ENCODE data around the gene ZNF200. TPM values are rescaled to one million over a fixed set of nuclear protein-coding genes. Genes with fewer than 3 reads are reported as not detected.

Gene ZNF200
- total and polyA plus RNA-seq, 2 of the 13 experiments (the other 11 are each of a cell fraction or from before 2014, with no cell fraction given): 3.5 to 16.5 TPM

DNA sequence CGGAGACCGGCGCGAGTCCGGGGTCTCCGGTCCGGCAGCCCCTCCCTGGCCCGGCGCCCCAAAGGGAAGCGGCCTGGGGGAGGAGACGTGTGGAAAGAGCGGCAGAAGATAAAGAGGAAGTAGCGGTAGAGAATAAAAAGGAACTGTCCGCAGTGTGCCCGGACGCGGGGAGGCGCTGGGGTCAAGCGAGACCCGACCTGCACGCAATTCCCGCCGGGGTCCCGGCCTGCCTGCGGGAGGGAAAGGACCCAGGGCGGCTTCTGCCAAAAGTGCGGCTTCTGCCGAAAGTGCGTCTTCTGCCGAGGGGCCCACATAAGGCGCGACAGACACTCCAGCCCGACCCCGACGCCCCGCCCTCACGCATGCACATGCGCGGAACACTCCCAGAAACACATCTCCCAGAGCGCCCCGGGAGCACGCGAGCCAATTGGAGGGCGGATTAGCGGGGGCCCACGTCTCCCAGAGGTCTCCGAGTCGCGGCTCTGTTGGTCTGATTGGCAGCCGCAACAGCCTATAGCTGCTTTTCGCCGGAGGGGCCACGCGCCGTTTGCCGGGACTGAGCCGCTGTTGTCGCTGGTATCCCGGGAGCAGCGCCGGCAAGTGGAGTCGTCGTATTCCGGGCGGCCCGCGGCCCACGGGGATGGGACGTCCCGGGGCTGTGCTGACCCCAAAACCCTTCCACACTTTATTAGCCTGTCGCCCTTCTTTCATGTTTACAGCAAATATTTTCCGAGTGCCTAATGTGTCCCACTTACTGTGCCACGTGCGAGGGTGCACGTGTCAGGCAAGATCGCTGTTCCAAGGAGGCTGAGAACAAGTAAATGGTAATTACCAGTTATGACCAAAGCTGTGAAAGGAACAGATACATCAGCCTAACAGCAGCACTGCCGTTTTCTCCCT is 29.4 kb upstream of the ZNF200 start (continued):
- TF ChIP-seq KLF9 (CRISPR knock-in tag; IDR thresholded peaks at IDR 0.05; ENCODE audit: low read depth) (peak; percentile 66; the same call in 1 of the 2 replicates), FOSL2 (CRISPR knock-in tag; IDR thresholded peaks at IDR 0.05) (peak; percentile 28; the same call in 1 of the 2 replicates), MAFK (conservative IDR thresholded peaks at IDR 0.05 in 1 of 2, IDR thresholded peaks at IDR 0.05 in 1 of 2; ENCODE audit: low read length in 2 of 2) (no peak), ZNF570 (CRISPR knock-in tag; IDR thresholded peaks at IDR 0.05; ENCODE audit: borderline replicate concordance) (no peak), RFX3 (CRISPR knock-in tag; IDR thresholded peaks at IDR 0.05) (no peak), ZNF232 (CRISPR knock-in tag; IDR thresholded peaks at IDR 0.05; ENCODE audit: borderline replicate concordance) (no peak), RBAK (CRISPR knock-in tag; IDR thresholded peaks at IDR 0.05) (no peak), EED (CRISPR knock-in tag; IDR thresholded peaks at IDR 0.05) (peak; percentile 69), ZNF605 (CRISPR knock-in tag; IDR thresholded peaks at IDR 0.05) (peak; percentile 79), MTA1 (CRISPR knock-in tag; IDR thresholded peaks at IDR 0.05; ENCODE audit: borderline replicate concordance) (no peak; the same call in 1 of the 2 replicates)
- TF ChIP-seq, protein P1, sequence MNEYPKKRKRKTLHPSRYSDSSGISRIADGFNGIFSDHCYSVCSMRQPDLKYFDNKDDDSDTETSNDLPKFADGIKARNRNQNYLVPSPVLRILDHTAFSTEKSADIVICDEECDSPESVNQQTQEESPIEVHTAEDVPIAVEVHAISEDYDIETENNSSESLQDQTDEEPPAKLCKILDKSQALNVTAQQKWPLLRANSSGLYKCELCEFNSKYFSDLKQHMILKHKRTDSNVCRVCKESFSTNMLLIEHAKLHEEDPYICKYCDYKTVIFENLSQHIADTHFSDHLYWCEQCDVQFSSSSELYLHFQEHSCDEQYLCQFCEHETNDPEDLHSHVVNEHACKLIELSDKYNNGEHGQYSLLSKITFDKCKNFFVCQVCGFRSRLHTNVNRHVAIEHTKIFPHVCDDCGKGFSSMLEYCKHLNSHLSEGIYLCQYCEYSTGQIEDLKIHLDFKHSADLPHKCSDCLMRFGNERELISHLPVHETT (CRISPR knock-in tag; conservative IDR thresholded peaks at IDR 0.05): no peak
- TF ChIP-seq, protein P2, sequence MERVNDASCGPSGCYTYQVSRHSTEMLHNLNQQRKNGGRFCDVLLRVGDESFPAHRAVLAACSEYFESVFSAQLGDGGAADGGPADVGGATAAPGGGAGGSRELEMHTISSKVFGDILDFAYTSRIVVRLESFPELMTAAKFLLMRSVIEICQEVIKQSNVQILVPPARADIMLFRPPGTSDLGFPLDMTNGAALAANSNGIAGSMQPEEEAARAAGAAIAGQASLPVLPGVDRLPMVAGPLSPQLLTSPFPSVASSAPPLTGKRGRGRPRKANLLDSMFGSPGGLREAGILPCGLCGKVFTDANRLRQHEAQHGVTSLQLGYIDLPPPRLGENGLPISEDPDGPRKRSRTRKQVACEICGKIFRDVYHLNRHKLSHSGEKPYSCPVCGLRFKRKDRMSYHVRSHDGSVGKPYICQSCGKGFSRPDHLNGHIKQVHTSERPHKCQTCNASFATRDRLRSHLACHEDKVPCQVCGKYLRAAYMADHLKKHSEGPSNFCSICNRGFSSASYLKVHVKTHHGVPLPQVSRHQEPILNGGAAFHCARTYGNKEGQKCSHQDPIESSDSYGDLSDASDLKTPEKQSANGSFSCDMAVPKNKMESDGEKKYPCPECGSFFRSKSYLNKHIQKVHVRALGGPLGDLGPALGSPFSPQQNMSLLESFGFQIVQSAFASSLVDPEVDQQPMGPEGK (CRISPR knock-in tag; IDR thresholded peaks at IDR 0.05): 0 out of 2 replicates have a peak, but pooled peaks have one; percentile 18
- TF ChIP-seq, protein P3, sequence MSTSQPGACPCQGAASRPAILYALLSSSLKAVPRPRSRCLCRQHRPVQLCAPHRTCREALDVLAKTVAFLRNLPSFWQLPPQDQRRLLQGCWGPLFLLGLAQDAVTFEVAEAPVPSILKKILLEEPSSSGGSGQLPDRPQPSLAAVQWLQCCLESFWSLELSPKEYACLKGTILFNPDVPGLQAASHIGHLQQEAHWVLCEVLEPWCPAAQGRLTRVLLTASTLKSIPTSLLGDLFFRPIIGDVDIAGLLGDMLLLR (CRISPR knock-in tag; IDR thresholded peaks at IDR 0.05): no peak; the same call in 1 of the 2 replicates
- TF ChIP-seq, protein P4, sequence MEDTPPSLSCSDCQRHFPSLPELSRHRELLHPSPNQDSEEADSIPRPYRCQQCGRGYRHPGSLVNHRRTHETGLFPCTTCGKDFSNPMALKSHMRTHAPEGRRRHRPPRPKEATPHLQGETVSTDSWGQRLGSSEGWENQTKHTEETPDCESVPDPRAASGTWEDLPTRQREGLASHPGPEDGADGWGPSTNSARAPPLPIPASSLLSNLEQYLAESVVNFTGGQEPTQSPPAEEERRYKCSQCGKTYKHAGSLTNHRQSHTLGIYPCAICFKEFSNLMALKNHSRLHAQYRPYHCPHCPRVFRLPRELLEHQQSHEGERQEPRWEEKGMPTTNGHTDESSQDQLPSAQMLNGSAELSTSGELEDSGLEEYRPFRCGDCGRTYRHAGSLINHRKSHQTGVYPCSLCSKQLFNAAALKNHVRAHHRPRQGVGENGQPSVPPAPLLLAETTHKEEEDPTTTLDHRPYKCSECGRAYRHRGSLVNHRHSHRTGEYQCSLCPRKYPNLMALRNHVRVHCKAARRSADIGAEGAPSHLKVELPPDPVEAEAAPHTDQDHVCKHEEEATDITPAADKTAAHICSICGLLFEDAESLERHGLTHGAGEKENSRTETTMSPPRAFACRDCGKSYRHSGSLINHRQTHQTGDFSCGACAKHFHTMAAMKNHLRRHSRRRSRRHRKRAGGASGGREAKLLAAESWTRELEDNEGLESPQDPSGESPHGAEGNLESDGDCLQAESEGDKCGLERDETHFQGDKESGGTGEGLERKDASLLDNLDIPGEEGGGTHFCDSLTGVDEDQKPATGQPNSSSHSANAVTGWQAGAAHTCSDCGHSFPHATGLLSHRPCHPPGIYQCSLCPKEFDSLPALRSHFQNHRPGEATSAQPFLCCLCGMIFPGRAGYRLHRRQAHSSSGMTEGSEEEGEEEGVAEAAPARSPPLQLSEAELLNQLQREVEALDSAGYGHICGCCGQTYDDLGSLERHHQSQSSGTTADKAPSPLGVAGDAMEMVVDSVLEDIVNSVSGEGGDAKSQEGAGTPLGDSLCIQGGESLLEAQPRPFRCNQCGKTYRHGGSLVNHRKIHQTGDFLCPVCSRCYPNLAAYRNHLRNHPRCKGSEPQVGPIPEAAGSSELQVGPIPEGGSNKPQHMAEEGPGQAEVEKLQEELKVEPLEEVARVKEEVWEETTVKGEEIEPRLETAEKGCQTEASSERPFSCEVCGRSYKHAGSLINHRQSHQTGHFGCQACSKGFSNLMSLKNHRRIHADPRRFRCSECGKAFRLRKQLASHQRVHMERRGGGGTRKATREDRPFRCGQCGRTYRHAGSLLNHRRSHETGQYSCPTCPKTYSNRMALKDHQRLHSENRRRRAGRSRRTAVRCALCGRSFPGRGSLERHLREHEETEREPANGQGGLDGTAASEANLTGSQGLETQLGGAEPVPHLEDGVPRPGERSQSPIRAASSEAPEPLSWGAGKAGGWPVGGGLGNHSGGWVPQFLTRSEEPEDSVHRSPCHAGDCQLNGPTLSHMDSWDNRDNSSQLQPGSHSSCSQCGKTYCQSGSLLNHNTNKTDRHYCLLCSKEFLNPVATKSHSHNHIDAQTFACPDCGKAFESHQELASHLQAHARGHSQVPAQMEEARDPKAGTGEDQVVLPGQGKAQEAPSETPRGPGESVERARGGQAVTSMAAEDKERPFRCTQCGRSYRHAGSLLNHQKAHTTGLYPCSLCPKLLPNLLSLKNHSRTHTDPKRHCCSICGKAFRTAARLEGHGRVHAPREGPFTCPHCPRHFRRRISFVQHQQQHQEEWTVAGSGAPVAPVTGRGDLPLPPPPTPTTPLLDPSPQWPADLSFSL (CRISPR knock-in tag; IDR thresholded peaks at IDR 0.05): peak; percentile 39; the same call in 1 of the 2 replicates
- TF ChIP-seq, protein P5, sequence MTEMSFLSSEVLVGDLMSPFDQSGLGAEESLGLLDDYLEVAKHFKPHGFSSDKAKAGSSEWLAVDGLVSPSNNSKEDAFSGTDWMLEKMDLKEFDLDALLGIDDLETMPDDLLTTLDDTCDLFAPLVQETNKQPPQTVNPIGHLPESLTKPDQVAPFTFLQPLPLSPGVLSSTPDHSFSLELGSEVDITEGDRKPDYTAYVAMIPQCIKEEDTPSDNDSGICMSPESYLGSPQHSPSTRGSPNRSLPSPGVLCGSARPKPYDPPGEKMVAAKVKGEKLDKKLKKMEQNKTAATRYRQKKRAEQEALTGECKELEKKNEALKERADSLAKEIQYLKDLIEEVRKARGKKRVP (CRISPR knock-in tag; IDR thresholded peaks at IDR 0.05): peak in 1 of 2 experiments; percentile 44; a peak in 1 of 4 replicates

Measured in HepG2 (cell line).